Stimulated activated naive CD8-positive, alpha-beta T cell treated with anti-CD3 and anti-CD28 coated beads, Interleukin-15, Interleukin-2, amounts not matched to agents 100 U/mL and 50 U/mL, for 24 hours (primary cell): ENCODE data around the gene SSUH2.
"Not testable (repeated sequence)": the region's sequence is repeated elsewhere in the genome, so short reads cannot be mapped to it uniquely, and the experiment has no call there.

ENCODE experiments used
- ATAC-seq: fragments of 150-1000 bp; cut with Tn5 transposase; one replicate; pipeline ENCODE4 v1.10.0; 2021
- DNase-seq: peaks from one replicate; pipeline ENCODE4 v3.0.0; 2021

The SSUH2 gene

GRCh38 chr3:8658306-8659212, 14.0 kb upstream of the SSUH2 start:
- ATAC-seq, result peak; percentile 24
- peak; percentile 11 for DNase-seq

DNA sequence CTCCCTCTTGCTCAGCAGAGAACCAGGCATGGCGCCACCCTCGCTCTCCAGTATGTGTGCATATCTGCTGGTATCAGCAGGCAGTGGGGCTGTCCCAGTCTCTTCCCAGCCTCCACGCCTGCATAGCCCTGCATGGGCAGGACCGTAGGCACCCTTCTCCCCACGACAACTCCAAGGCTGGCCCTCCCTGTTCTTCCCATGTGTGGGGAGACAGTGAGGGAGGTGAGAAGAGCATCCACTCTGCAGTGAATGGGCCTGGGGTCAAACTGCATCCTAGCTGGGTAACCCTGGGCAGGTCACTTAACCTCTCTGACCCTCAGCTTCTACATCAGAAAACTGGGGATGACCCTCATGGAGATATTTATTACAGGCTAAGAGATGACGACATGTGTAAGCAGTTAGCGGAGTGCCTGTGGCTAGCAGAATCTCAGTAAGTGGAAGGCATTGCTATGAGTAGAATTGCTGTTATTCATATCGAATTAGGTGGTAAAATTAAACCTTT, 13.3 kb upstream of the SSUH2 start:
- DNase-seq, result no peak

GRCh38 chr3:8656240-8656639, 11.6 kb upstream of the SSUH2 start:
- no peak for DNase-seq
- no peak for ATAC-seq

More for the DNA sequence above, 13.3 kb upstream of the SSUH2 start:
- peak; percentile 48 for ATAC-seq

DNA sequence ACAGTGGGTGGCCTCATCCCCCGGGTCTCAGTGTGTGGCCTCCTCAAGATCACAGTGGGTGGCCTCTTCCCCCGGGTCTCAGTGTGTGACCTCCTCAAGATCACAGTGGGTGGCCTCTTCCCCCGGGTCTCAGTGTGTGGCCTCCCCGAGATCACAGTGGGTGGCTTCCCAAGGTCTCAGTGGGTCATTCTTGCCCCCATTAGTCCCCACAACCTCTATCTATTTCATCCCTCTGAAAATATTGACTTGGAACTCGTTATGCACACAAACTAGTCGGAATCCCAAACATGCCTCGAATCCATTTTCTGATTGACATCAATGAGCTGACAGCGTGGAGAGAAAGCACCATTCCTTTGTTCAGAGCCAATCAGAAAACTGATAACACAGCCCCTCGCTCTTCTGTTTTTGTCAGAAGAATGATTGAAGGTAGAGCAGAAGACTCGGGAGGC, 10.8 kb upstream of the SSUH2 start:
- DNase-seq, result no peak
- ATAC-seq, result no peak

GRCh38 chr3:8654572-8655329, 10.2 kb upstream of the SSUH2 start:
- not testable (repeated sequence) for ATAC-seq

DNA sequence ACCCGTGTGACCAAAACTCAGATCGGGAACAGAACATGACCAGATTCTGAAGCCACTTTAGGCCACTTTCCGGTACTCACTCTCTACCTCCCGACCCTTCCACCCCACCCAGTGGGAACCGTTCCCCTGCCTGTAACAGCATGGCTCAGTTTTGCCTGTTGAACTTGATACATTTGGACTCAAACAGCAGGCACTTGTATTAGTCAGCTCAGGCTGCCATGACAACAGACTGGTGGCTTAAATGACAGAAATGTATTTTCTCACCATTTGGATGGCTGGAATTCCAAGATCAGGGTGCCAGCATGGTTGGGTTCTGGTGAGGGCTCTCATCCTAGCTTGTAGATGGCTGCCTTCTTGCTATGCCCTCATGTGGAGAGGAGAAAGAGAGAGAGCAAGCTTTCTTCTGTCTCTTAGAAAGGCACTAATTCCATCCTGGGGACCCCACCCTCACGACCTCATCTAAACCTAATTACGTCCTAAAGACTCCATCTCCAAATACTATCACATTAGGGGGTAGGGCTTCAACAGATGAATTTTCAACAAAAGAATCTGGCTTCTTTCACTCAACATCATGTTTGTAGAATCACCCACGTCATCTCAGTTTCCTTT, 9.3 kb upstream of the SSUH2 start:
- ATAC-seq, result no peak
- DNase-seq, result no peak

More at GRCh38 chr3:8654572-8655329, 10.2 kb upstream of the SSUH2 start:
- not testable (repeated sequence) for DNase-seq

DNA sequence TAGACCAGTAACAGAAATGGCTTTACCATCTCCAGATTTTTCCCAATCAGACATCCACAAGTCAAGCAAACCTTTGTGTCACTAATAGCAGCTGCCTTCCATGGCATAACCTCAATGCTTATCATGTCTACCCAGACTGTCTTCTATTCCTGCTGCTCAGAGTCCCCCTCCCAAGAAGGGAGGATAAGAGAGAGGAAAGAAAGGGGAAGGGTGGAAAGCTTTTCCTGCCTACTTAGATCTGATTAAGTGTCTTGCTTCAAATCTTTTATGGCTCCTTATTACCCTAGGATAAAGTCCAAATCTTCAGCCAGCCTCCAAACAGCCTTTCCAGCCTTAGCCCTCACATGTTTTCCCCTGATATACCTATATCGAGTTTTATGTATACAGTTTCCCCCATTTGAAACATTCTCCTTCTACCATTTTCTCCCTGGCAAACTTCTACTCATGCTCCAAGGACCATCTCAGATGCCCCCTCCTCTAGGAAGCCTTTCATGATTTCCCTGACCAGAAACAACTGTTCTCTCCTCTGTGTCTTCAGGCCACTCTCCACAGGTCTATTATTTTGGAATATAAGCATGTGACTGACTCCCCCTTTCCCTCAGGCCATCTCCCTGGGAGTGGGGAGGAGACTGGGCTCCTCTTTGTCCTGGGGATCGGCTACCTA, 7.9 kb upstream of the SSUH2 start:
- no peak for DNase-seq
- no peak for ATAC-seq

- DNase-seq (no peak), ATAC-seq (no peak)
These were observed 7.1 kb upstream of the SSUH2 start for GRCh38 chr3:8651418-8652323.

DNA sequence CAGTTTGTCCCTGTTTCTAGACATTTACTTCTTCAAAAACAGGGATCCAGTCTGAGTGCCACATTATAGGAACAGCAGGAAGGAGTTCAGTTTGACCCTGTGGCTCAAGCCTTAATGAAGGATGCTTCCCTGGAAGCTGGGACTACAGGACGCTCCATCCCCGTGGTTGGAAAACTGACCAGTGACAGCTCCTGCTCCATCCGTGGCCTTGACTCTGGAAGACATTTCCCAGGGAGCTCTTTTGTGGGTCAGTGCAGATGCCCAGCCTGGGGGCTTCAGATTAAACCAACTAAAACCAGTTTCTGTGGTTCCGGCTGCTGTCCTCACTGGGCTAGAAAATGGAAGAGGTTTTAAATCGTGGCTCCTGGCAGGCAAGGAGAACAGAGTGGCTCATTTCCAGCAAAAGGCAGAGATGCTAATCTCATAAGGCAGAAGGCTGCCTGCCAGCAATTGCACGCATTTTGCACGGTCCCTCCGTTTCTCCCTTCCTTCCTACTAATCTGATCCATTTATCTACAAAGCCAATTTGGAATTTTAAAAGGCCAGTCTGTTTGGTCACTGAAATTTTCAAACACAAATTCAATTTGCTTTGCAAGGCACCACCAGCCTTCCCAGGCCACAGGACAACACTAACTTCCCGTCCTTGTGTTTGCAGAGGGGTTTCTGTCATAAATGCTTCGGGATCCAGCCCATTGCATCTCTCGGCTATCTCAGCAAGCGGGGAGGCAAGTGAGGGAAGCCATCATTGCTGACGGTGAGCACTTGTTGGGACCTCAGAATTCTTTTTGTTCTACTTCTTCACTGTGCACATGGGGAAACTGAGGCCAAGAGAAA, 6.2 kb upstream of the SSUH2 start:
- DNase-seq (no peak), ATAC-seq (no peak)

- no peak for DNase-seq
- ATAC-seq, result no peak
These were observed 5.2 kb upstream of the SSUH2 start for GRCh38 chr3:8649757-8650156.

DNA sequence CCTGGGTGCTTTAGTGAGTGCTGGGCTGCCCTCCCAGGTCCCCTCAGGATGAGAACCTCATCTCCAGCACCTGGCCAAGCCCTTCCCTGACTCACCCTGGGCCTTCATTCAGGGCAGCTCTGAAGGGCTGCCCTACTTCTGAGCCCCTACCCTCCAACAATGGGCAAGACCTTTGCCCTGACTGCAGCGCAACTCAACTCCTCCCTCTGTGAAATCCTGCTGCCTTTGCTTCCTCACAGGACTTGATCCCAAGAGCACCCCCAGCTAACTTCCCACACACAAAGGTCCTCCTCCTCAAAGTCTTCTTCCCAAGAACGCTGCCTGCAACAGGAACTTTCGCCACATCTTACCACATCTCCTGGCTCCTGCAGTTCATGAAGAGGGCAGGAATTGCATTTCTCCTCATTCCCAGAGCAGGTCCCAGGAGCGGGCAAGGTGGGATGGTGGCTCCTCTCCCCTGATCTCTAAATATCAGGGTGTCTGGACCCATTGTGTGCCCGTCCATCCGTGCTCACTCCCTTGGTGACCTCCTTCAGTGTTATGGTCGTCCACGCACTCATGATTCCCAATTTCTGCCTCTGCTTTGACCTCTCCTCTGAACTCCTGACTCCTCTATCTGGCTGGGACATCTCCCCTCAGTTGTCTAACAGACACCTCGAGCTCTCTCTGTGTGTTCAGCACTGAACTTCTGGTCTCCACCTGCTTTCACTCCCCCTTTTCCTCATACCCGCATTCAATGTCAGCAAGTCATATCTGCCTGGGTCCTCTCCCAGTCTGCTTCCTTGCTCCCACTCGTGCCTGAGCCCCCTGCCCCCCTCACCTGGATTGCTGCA, 4.5 kb upstream of the SSUH2 start:
- DNase-seq (no peak), ATAC-seq (no peak)

DNA sequence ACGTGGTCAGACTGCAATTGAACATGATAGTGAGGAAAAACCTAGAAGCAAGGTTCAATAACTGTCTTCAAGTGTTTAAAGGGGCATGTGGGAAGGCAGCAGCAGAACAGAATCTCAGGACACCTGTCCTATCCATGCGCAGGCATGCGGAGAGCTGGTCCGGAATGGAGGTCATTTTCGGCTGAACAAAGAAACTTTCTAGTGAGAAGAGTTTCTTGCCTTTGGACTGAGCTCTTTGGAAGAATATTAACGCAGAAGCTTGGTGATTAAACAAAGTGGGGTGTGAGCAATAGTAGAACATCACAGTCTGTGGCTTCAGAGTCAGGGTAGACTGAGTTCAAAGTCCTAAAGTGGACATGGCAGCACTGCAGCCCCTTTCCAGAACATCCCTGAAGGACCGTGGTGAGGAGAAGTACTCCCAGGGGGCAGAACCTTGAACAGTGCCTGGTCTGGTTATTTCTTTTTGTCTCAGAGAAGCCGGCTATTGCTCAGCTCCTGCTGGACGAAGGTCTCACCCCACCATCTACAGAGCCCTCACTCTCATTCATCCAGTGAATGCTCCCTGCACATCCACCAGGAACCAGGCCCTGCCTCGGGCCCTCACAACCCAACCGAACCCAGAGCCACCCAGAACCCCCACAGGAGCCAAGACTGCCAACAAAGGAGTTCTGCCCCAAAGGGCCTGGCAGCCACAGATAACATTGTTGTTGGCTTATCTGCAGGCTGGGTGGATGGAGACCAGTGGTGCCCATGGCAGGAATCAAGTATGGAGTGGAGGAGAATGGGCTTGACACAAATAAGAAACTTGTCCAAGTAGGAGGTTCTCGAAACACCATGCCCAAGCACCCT, 2.8 kb upstream of the SSUH2 start:
- DNase-seq, result no peak
- no peak for ATAC-seq

- no peak for DNase-seq
These were observed 1.8 kb upstream of the SSUH2 start for GRCh38 chr3:8646313-8646938.

DNA sequence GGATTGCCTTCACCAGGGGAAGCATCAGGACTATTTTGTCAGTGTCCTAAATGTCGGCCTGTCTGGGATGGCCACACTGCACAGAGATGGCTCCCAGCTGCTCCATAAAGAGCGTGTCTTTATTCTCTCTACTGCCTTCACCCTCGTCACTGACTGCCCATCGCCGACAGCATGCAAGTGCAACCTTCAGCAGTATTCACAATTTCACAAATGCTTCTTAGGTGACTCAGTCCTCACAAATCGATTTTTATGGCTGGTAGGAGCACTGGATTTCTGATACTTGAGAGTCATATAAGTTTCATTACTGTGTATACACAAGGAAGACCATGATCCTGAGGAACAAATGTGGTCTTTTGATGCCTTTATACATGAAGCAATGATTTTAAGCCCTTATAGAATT, 1.1 kb upstream of the SSUH2 start:
- ATAC-seq (no peak), DNase-seq (no peak)

More at GRCh38 chr3:8646313-8646938, 1.8 kb upstream of the SSUH2 start:
- no peak for ATAC-seq

DNA sequence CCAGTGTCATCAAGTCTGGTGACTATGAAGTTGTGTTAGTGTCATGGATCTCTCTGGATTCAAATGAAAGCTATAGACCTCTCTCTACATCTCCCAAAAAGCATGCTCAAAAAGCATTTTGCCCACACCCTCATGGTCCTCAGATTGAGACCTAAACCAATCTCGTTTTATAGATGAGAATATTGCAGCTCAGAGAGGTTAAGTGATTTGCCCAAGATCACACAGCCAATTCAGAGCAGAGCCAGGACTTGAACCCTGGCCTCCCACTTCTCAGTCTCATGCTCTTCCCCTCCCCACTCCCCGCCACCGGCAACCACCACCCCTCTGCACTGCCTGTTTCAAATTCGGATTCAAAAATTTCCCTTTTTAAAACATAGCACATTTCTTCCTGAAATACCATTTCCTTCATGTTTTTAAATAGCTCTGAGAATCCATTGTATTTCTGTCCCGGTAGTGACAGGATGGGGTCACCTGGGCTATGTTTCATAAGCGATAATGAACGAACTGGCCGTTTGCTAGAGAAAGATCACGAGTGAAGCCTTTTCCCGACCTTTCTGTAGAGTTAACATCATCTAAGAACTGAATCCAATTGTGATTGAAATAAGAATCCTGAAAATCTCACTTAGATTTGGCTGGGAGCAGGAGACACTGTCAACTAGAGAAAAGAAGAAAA, 769 bp downstream of the SSUH2 start:
- ATAC-seq (no peak), DNase-seq (no peak)

DNA sequence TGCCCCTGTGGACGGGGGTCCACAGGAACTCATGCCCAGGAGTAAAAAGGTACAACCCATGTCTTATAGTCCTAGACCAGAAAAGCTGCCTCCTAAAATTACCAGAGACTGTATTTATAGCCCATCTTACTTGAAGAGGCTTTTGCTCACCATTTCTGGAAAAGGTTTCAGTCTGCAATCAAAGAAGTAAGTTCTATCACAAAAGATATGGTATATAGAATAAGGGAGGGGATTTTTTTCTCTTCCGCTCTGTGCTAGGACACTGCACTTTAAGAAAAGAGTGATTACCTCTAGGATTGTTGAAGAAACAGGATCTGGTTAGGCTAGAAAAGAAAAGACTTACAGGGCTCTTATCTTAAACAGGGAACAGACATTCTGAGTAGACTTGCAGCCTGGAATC, 2.6 kb downstream of the SSUH2 start:
- ATAC-seq (no peak), DNase-seq (no peak)

- no peak for ATAC-seq
These were observed 3.1 kb downstream of the SSUH2 start for GRCh38 chr3:8641472-8641871.

More at GRCh38 chr3:8641472-8641871, 3.1 kb downstream of the SSUH2 start:
- DNase-seq, result no peak
